ENCODE results near the gene RAB6C.

DNA sequence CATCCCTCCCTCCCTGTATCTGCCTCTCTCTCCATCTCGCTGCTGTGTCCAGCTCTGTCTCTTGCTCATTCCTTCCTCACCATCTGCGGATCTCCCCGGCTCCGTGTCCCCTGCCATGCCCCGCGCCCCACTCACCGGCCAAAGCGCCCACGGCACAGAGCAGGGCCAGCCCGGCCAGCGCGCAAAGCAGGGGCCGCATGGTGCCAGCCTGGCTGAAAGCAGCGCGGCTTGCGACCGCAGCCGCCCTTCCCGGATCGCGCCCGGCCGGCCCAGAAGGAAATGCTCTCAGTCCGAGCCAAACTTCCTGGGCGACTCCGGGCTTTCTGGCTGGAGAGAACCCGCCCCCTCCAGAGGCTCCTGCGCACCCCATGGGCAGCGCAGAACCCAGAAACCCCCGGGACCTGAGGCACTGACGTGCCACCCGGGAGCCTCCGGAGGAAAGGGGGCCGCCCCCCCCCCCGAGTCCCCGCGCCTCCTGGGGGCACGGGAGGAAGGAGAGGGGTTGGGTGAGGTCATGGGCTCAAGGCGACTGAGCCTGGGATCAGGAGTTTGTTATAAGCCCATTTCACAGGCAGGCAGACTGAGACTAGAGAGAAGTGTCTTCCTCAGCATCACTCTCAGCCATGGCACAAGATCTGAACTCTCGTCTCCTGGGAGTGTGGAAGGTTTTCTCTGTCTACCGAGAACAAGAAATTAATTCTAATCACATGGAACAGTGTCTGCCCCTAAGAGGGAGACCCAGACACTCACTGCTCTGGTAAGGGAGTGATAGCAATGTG, 45.2 kb upstream of the RAB6C start:
- TF ChIP-seq, protein P1, sequence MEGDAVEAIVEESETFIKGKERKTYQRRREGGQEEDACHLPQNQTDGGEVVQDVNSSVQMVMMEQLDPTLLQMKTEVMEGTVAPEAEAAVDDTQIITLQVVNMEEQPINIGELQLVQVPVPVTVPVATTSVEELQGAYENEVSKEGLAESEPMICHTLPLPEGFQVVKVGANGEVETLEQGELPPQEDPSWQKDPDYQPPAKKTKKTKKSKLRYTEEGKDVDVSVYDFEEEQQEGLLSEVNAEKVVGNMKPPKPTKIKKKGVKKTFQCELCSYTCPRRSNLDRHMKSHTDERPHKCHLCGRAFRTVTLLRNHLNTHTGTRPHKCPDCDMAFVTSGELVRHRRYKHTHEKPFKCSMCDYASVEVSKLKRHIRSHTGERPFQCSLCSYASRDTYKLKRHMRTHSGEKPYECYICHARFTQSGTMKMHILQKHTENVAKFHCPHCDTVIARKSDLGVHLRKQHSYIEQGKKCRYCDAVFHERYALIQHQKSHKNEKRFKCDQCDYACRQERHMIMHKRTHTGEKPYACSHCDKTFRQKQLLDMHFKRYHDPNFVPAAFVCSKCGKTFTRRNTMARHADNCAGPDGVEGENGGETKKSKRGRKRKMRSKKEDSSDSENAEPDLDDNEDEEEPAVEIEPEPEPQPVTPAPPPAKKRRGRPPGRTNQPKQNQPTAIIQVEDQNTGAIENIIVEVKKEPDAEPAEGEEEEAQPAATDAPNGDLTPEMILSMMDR (IDR thresholded peaks at IDR 0.05; ENCODE audit: insufficient read depth, low read length, poor library complexity, severe bottlenecking), result no peak
- TF ChIP-seq EZH2phosphoT487 (conservative IDR thresholded peaks at IDR 0.05; ENCODE audit: low read length), result no peak

Measured in SU-DHL-6 (cell line).